DMS53 treated with DMSO at 0.1 percent for 48 hours (cell line): Measurements from ENCODE around the gene PDE6B.
A peak's percentile ranks its signal among the peaks of the same experiment; 100 is the strongest.

Experiments used
- DNase-seq: peaks from one replicate; lab custom pipeline; 2025; ENCODE audit not compliant: unreplicated experiment; lab: John Stamatoyannopoulos, UW

The PDE6B gene

DNA sequence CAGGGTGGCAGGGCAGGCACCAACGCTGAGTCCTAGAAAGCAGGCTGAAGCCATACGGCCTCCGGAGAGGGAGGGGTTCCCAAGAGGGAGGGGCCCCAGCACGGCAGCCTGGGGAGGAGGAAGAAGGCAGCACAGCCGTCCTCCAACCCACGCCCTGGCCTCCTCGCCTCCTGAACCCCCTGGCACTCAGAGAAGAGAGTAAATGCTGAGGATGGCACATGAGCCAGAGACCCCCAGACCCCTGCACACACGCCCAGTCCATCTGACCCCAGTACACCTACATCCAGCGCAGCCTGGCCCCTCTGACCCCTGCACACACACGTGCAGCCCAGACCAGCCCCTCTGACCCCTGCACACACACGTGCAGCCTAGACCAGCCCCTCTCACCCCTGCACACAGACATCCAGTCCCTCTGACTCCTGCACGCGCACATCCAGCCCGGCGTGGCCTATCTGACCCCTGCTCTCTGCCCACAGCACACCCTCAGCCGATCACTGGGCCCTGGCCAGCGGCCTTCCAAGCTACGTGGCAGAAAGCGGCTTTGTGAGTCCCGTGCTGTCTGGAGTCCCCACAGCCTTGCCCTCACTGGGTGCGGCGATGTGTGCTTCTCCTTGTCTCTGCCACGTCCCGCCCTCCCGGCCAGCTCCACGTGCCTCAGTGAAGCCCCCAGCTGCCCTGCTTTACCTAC, 30.2 kb downstream of the PDE6B start:
- DNase-seq: no peak

- no peak for DNase-seq
These were observed 31.3 kb downstream of the PDE6B start for GRCh38 chr4:656436-657337.

DNA sequence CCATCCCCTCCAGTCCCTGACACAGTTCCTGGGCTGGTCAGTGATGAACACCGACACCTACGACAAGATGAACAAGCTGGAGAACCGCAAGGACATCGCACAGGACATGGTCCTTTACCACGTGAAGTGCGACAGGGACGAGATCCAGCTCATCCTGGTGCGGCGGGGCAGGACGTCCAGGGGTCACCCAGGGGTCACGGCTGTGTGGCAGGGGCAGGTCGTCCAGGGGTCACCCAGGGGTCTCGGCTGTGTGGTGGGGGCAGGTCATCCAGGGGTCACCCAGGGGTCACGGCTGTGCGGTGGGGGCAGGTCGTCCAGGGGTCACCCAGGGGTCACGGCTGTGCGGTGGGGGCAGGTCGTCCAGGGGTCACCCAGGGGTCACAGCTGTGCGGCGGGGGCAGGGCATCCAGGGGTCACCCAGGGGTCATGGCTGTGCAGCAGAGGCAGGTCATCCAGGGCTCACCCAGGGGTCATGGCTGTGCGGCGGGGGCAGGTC, 32.0 kb downstream of the PDE6B start:
- DNase-seq: no peak

DNA sequence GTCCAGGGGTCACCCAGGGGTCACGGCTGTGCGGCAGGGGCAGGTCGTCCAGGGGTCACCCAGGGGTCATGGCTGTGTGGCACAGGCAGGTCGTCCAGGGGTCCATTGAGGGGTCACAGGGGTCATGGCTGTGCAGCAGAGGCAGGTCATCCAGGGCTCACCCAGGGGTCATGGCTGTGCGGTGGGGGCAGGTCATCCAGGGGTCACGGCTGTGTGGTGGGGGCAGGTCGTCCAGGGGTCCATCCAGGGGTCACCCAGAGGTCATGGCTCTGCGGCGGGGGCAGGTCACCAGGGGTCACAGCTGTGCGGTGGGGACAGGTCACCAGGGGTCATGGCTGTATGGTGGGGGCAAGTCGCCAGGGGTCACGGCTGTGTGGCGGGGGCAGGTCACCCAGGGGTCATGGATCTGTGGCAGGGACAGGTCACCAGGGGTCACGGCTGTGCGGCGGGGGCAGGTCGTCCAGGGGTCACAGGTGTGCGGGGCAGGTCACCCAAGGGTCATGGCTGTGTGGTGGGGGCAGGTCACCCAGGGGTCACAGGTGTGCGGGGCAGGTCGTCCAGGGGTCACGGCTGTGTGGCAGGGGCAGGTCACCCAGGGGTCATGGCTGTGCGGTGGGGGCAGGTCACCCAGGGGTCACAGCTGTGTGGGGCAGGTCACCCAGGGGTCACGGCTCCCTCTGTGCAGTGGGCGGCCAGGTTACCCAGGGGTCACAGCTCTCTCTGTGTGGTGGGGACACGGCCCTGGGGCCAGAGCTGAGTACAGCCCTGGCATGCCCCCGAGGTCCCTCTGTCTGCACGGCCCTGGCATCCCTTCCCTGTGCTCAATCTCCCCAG, 32.7 kb downstream of the PDE6B start:
- DNase-seq: no peak

- DNase-seq: no peak
These were observed 33.6 kb downstream of the PDE6B start for GRCh38 chr4:658681-659667.

- DNase-seq: no peak
These were observed 34.5 kb downstream of the PDE6B start for GRCh38 chr4:659851-660250.

- DNase-seq: no peak
These were observed 35.0 kb downstream of the PDE6B start for GRCh38 chr4:660401-660800.

GRCh38 chr4:661231-661630, 35.9 kb downstream of the PDE6B start:
- DNase-seq: no peak

DNA sequence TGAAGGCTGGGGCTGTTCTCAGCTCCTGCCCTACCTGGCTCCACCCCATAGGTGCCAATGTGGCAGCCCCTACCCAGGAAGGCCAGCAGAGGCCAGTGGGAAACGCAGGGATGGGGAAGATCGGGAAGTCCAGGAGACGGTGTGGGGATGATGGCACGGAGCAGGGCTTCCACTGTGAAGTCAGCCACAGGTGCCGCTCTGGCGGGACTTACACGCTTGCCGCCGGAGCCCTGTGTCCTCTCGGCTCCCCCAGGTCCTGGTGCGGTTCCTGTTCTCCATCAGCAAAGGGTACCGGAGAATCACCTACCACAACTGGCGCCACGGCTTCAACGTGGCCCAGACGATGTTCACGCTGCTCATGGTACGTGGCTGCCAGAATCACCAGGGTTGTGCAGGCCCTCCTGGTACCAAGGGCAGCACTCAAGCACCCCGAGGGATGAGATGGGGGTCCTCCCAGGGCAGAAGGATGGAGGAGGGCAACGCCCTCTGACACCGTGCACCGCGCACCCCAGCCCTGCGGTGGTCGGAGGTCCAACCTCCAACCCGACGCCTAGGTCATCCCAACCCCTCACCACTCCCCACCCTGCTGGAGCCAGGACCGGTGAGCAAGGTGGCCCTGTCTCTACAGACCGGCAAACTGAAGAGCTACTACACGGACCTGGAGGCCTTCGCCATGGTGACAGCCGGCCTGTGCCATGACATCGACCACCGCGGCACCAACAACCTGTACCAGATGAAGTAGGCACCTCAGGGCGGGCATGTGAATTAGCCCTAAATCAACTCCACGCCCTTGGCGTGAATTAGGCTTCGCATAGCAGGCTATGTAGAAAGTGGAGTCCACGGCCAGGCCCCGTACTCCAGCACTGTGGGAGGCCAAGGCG, 36.7 kb downstream of the PDE6B start:
- DNase-seq: no peak

DNA sequence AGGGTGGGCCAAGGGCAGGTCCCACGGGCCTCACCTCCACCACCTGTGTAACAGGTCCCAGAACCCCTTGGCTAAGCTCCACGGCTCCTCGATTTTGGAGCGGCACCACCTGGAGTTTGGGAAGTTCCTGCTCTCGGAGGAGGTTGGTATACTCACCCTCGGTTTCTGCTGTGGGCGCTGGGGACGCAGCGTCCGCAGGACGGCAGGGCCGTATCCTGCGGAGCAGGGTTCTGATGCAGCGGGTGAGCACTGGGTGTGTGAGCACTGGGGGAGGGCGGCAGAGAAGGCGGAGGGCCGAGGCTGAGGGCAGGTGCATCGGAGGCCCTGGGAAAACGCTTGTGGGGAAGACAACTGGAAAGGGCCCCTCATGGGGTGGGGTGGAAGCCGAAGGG, 37.7 kb downstream of the PDE6B start:
- DNase-seq: peak; percentile 82

DNA sequence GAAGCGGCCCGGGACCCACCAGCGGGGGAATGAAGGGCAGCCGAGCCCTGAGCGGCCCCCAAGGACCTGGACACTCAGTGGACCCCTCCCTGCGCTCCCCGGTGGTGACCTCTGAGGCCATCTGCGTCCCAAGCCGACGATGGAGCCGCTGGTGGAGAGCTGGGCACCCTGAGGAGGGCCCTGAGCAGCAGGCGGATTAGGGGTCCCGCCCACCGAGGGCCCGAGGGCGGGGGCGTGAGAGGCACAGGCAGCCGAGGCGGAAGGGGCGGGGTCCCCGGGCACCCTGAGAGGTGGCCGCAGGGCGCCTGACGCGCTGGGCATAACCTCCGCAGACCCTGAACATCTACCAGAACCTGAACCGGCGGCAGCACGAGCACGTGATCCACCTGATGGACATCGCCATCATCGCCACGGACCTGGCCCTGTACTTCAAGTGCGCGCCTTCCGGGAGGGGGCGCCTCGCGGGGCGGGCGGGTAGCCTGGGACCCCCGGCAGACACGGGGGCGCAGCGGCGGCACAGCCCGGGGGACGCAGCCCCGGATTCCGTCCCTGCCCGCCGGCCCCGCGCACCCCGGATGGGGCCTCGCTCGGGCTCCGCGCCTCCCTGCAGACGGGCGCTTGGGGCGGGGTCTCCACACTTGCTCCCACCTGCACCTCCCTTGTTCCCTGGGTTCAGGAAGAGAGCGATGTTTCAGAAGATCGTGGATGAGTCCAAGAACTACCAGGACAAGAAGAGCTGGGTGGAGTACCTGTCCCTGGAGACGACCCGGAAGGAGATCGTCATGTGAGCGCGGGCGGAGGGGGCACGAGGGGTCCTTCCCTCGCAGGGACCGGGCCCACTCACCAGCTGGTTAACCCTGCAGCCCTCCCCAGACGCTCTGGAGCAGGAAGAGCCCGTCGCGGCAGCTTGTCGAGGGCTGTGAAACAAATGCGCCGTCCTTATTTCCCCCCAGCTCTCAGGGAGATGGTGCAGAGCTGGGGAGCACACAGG, 38.4 kb downstream of the PDE6B start:
- peak; percentile 90 for DNase-seq

- DNase-seq: no peak
These were observed 39.4 kb downstream of the PDE6B start for GRCh38 chr4:664713-665231.

DNA sequence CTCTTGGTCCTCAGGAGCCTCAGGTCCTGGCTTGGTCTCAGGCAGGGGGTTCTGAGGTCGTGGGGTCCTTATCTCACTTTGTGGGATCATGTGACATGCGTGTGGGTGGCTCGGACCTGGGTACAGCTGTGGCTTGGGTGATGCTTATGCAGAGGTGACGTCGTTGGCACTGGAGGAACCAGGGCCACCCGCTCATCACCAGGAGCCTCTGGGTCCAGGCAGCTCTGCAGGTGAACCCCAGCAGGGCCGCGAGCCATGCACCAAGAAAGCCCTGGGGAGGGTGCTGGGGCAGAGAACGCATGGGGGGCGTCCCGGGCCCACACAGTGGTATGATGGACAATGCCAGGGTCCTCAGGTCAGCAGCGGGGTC, 40.0 kb downstream of the PDE6B start:
- no peak for DNase-seq

- no peak for DNase-seq
These were observed 40.5 kb downstream of the PDE6B start for GRCh38 chr4:665751-666435.

DNA sequence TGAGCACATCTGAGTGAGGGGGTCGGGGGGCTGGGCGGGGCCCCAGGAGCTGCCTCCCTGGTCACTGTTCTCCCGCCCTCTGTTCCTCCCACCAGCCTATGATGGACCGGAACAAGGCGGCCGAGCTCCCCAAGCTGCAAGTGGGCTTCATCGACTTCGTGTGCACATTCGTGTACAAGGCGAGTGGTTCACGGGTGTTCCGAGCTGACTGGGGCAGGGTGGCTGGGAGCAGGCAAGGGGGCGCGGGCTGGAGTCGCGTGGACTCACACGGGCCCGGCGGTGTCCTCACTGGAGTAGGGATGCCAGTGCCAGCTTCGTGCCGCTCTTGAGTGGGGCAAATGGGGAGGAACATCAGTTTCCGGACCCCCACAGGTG, 41.0 kb downstream of the PDE6B start:
- no peak for DNase-seq

GRCh38 chr4:666822-667544, 41.6 kb downstream of the PDE6B start:
- no peak for DNase-seq

DNA sequence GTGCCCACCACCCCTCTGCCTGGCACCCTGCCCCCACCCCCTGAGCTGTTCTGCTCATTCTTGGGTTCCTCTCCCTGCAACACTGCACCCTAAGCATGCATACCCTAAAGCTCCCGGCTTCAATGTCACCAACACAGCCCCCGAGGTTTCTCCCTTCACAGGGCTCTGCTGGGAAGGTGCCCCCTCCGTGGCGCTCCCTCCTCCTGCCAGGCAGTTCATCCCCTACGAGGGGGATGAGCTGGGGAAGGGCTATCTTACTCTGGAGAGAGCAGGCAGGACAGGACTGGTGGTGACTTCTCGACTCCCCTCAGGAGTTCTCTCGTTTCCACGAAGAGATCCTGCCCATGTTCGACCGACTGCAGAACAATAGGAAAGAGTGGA, 42.2 kb downstream of the PDE6B start:
- no peak for DNase-seq
